ENCODE data around the gene IL19. TPM values are rescaled to one million over a fixed set of nuclear protein-coding genes. Genes with fewer than 3 reads are reported as not detected.

The IL19 gene
- total and polyA plus RNA-seq, 2 donors (not counting 3 experiments of a cell fraction or from before 2014, with no cell fraction given), result not detected

GRCh38 chr1:206721454-206721853, 49.1 kb upstream of the IL19 start:
- intact Hi-C loops (cut with micrococcal nuclease), result no loop called here
- Histone ChIP-seq H3K36me3 (ENCODE audit: control insufficient read depth in 2 of 2, extremely low read depth in 1 of 2, insufficient read depth in 2 of 2, low read length in 2 of 2) (no peaks in the 10 kb centered on the region), H4K20me1 (replicated peaks; ENCODE audit: control insufficient read depth, extremely low read depth, insufficient read depth, low read length) (peaks cover 6% of the 10 kb centered on the region), H3K9me1 (replicated peaks; ENCODE audit: control insufficient read depth, extremely low read depth, insufficient read depth, low read length) (no peaks in the 10 kb centered on the region), H3K27ac (ENCODE audit: insufficient read depth, low read depth, low read length) (no peak overlapping the region), H3K79me2 (ENCODE audit: control insufficient read depth, insufficient read depth, low read length) (peaks cover 37% of the 10 kb centered on the region), H3K4me1 (ENCODE audit: control insufficient read depth, extremely low read depth, insufficient read depth, low read length) (no peaks in the 10 kb centered on the region), H3K9me3 (replicated peaks; ENCODE audit: control insufficient read depth, insufficient read depth, low read length) (no peaks in the 10 kb centered on the region), H3K27me3 (ENCODE audit: control insufficient read depth in 2 of 2, insufficient read depth in 2 of 2, low read length in 2 of 2) (no peaks in the 10 kb centered on the region), H2AFZ (ENCODE audit: low read depth, low read length) (no peak overlapping the region), H3K9ac (replicated peaks; ENCODE audit: extremely low read depth, insufficient read depth, low read length) (no peak overlapping the region), H3K4me2 (ENCODE audit: insufficient read depth, low read length) (no peak overlapping the region), H3K4me3 (replicated peaks in 1 of 3; ENCODE audit: insufficient read depth in 1 of 3, low read depth in 1 of 3, low read length in 3 of 3) (no peak overlapping the region)
- FAIRE-seq (no peak), DNase-seq (ENCODE audit: low read depth, low spot score) (no peak)
- CTCF ChIA-PET, result no interaction called here
- no peak for TF ChIP-seq MYC (IDR thresholded peaks at IDR 0.05; ENCODE audit: low read depth, low read length)
- TF ChIP-seq FOS (IDR thresholded peaks at IDR 0.05; ENCODE audit: borderline replicate concordance, insufficient read depth, low read length), result no peak
- no peak for TF ChIP-seq GATA2 (IDR thresholded peaks at IDR 0.05; ENCODE audit: insufficient read depth, insufficient read length, low read depth, low read length)
- TF ChIP-seq POLR2AphosphoS5 (IDR thresholded peaks at IDR 0.05; ENCODE audit: insufficient read depth, low read depth, low read length), result no peak
- no peak for TF ChIP-seq MAX (IDR thresholded peaks at IDR 0.05; ENCODE audit: insufficient read depth, insufficient read length)
- TF ChIP-seq, protein P1, sequence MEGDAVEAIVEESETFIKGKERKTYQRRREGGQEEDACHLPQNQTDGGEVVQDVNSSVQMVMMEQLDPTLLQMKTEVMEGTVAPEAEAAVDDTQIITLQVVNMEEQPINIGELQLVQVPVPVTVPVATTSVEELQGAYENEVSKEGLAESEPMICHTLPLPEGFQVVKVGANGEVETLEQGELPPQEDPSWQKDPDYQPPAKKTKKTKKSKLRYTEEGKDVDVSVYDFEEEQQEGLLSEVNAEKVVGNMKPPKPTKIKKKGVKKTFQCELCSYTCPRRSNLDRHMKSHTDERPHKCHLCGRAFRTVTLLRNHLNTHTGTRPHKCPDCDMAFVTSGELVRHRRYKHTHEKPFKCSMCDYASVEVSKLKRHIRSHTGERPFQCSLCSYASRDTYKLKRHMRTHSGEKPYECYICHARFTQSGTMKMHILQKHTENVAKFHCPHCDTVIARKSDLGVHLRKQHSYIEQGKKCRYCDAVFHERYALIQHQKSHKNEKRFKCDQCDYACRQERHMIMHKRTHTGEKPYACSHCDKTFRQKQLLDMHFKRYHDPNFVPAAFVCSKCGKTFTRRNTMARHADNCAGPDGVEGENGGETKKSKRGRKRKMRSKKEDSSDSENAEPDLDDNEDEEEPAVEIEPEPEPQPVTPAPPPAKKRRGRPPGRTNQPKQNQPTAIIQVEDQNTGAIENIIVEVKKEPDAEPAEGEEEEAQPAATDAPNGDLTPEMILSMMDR (IDR thresholded peaks at IDR 0.05; ENCODE audit: extremely low read depth in 1 of 2, insufficient read depth in 1 of 2, low read depth in 1 of 2, low read length in 2 of 2), result no peak
- no peak for TF ChIP-seq POLR2A (IDR thresholded peaks at IDR 0.05; ENCODE audit: low read depth, low read length)
- TF ChIP-seq JUN (IDR thresholded peaks at IDR 0.05; ENCODE audit: borderline replicate concordance, insufficient read depth, insufficient read length, low read depth), result no peak
- TF ChIP-seq EZH2 (IDR thresholded peaks at IDR 0.05; ENCODE audit: borderline replicate concordance, low read depth, low read length, severe bottlenecking), result no peak
- BruUV-seq (replicated peaks), result no TSS peak
- dilution Hi-C loops (cut with MboI; ENCODE audit: extremely low pct_ligation_motif_present, low sequenced_read_pairs), result no loop called here
- POLR2A ChIA-PET, result no interaction called here

Data from endothelial cell of umbilical vein (primary cell).